T-helper 17 cell (primary cell): Measurements from ENCODE around the gene L3MBTL1. TPM values are rescaled to one million over a fixed set of nuclear protein-coding genes. Genes with fewer than 3 reads are reported as not detected.

Source experiments
- ATAC-seq: fragments of 150-1000 bp; cut with Tn5 transposase; 2 replicates; pipeline ENCODE4 v1.10.0; 2021; ENCODE audit warnings: mild to moderate bottlenecking, moderate library complexity
- DNase-seq, 3 donors: peaks; one replicate each; pipeline versions ENCODE4 v3.0.0 to v3.0.0-alpha.2; 2020 to 2021
- H3K9me3 ChIP-seq: one replicate; pipeline ENCODE4 v1.7.0; 2013; ENCODE audit warnings: low read length, mild to moderate bottlenecking; ENCODE audit not compliant: control insufficient read depth, poor library complexity, severe bottlenecking
- H3K27ac Mint-ChIP-seq: one replicate; pipeline ENCODE4 v1.8.0; 2022; ENCODE audit warnings: mild to moderate bottlenecking, moderate library complexity, mixed read lengths
- H3K27me3 Mint-ChIP-seq: one replicate; pipeline ENCODE4 v1.8.0; 2022; ENCODE audit warnings: mixed read lengths
- H3K36me3 Mint-ChIP-seq: one replicate; pipeline ENCODE4 v1.8.0; 2022; ENCODE audit warnings: low read depth, mixed read lengths
- H3K4me1 Mint-ChIP-seq: one replicate; pipeline ENCODE4 v1.8.0; 2022; ENCODE audit warnings: mild to moderate bottlenecking, mixed read lengths
- H3K4me3 Mint-ChIP-seq: one replicate; pipeline ENCODE4 v1.8.0; 2022; ENCODE audit warnings: mild to moderate bottlenecking, moderate library complexity, mixed read lengths
- total RNA-seq, 4 donors: library from RNA in 2 of 4; stranded (reverse) in 2 of 4; gene quantifications; one replicate each; pipeline ENCODE4 v1.2.3 and lab custom pipeline; 2022 to 2026

L3MBTL1 gene
- total RNA-seq, 2 donors from 2014 or later, result 9.9 to 11.6 TPM

- no peaks in the 10 kb centered on the region for H3K9me3 ChIP-seq
- ATAC-seq, result no peak
- DNase-seq, result no peak
- peaks cover 6% of the 10 kb centered on the region for H3K36me3 Mint-ChIP-seq
- H3K4me3 Mint-ChIP-seq, result no peak overlapping the region
- H3K4me1 Mint-ChIP-seq, result peaks cover 6% of the 10 kb centered on the region
- peaks cover 5% of the 10 kb centered on the region for H3K27me3 Mint-ChIP-seq
- no peak overlapping the region for H3K27ac Mint-ChIP-seq
Observed at GRCh38 chr20:43534791-43535350, 27.4 kb downstream of the L3MBTL1 start.

GRCh38 chr20:43535370-43536004 is 28.0 kb downstream of the L3MBTL1 start:
- DNase-seq, result no peak
- no peak for ATAC-seq
- Mint-ChIP-seq H3K36me3 (peaks cover 6% of the 10 kb centered on the region), H3K27ac (no peak overlapping the region), H3K27me3 (peaks cover 5% of the 10 kb centered on the region), H3K4me1 (peaks cover 6% of the 10 kb centered on the region), H3K4me3 (no peak overlapping the region)
- H3K9me3 ChIP-seq, result no peaks in the 10 kb centered on the region

- no peak for DNase-seq
- Mint-ChIP-seq H3K4me1 (peaks cover 4% of the 10 kb centered on the region), H3K27me3 (no peaks in the 10 kb centered on the region), H3K27ac (no peak overlapping the region), H3K4me3 (no peak overlapping the region), H3K36me3 (peaks cover 3% of the 10 kb centered on the region)
- no peaks in the 10 kb centered on the region for H3K9me3 ChIP-seq
- ATAC-seq, result no peak
Observed at GRCh38 chr20:43536041-43536816, 28.7 kb downstream of the L3MBTL1 start.

GRCh38 chr20:43536817-43537440 is 29.4 kb downstream of the L3MBTL1 start:
- H3K4me1 Mint-ChIP-seq, result peaks cover 3% of the 10 kb centered on the region
- no peak overlapping the region for H3K4me3 Mint-ChIP-seq
- no peaks in the 10 kb centered on the region for H3K27me3 Mint-ChIP-seq
- H3K36me3 Mint-ChIP-seq, result peaks cover 3% of the 10 kb centered on the region
- H3K9me3 ChIP-seq, result no peaks in the 10 kb centered on the region
- no peak overlapping the region for H3K27ac Mint-ChIP-seq
- ATAC-seq (no peak), DNase-seq (no peak)

- Mint-ChIP-seq H3K27me3 (no peaks in the 10 kb centered on the region), H3K27ac (no peak overlapping the region), H3K4me1 (peaks cover 3% of the 10 kb centered on the region), H3K4me3 (no peak overlapping the region), H3K36me3 (peaks cover 3% of the 10 kb centered on the region)
- DNase-seq, result peak in 1 of 3 donors; percentile 39
- ATAC-seq, result peak; percentile 58
- H3K9me3 ChIP-seq, result no peaks in the 10 kb centered on the region
Observed at GRCh38 chr20:43537921-43538877, 30.7 kb downstream of the L3MBTL1 start.

- Mint-ChIP-seq H3K36me3 (peaks cover 5% of the 10 kb centered on the region), H3K27me3 (no peaks in the 10 kb centered on the region), H3K4me3 (no peak overlapping the region), H3K27ac (no peak overlapping the region), H3K4me1 (peaks cover 3% of the 10 kb centered on the region)
- ATAC-seq (no peak), DNase-seq (no peak)
- no peaks in the 10 kb centered on the region for H3K9me3 ChIP-seq
Observed at GRCh38 chr20:43538878-43539700, 31.6 kb downstream of the L3MBTL1 start.

GRCh38 chr20:43539975-43540672 is 32.6 kb downstream of the L3MBTL1 start:
- ATAC-seq (no peak), DNase-seq (no peak)
- H3K27ac Mint-ChIP-seq, result no peak overlapping the region
- H3K27me3 Mint-ChIP-seq, result no peaks in the 10 kb centered on the region
- no peaks in the 10 kb centered on the region for H3K9me3 ChIP-seq
- H3K36me3 Mint-ChIP-seq, result peaks cover 9% of the 10 kb centered on the region
- H3K4me1 Mint-ChIP-seq, result peaks cover 3% of the 10 kb centered on the region
- H3K4me3 Mint-ChIP-seq, result no peak overlapping the region

- no peaks in the 10 kb centered on the region for H3K27me3 Mint-ChIP-seq
- H3K27ac Mint-ChIP-seq, result no peak overlapping the region
- ATAC-seq, result no peak
- no peaks in the 10 kb centered on the region for H3K9me3 ChIP-seq
- no peak overlapping the region for H3K4me3 Mint-ChIP-seq
- peaks cover 9% of the 10 kb centered on the region for H3K36me3 Mint-ChIP-seq
- DNase-seq, result no peak
- H3K4me1 Mint-ChIP-seq, result peaks cover 3% of the 10 kb centered on the region
Observed at GRCh38 chr20:43540673-43541060, 33.2 kb downstream of the L3MBTL1 start.

GRCh38 chr20:43541214-43541613 is 33.7 kb downstream of the L3MBTL1 start:
- ATAC-seq (no peak), DNase-seq (no peak)
- Mint-ChIP-seq H3K4me3 (no peak overlapping the region), H3K27ac (no peak overlapping the region), H3K36me3 (peaks cover 9% of the 10 kb centered on the region), H3K27me3 (no peaks in the 10 kb centered on the region), H3K4me1 (peaks cover 3% of the 10 kb centered on the region)
- no peaks in the 10 kb centered on the region for H3K9me3 ChIP-seq

- peaks cover 3% of the 10 kb centered on the region for H3K4me1 Mint-ChIP-seq
- no peak overlapping the region for H3K4me3 Mint-ChIP-seq
- H3K27ac Mint-ChIP-seq, result no peak overlapping the region
- no peaks in the 10 kb centered on the region for H3K9me3 ChIP-seq
- H3K36me3 Mint-ChIP-seq, result peaks cover 9% of the 10 kb centered on the region
- no peak for DNase-seq
- no peaks in the 10 kb centered on the region for H3K27me3 Mint-ChIP-seq
- ATAC-seq, result no peak
Observed at GRCh38 chr20:43542161-43542560, 34.7 kb downstream of the L3MBTL1 start.

GRCh38 chr20:43542674-43543073 is 35.2 kb downstream of the L3MBTL1 start:
- no peak overlapping the region for H3K4me3 Mint-ChIP-seq
- peaks cover 3% of the 10 kb centered on the region for H3K4me1 Mint-ChIP-seq
- H3K36me3 Mint-ChIP-seq, result peaks cover 12% of the 10 kb centered on the region
- DNase-seq (no peak), ATAC-seq (no peak)
- H3K27me3 Mint-ChIP-seq, result no peaks in the 10 kb centered on the region
- H3K9me3 ChIP-seq, result no peaks in the 10 kb centered on the region
- no peak overlapping the region for H3K27ac Mint-ChIP-seq
